ENCODE data around the gene SH3GL1. TPM values are rescaled to one million over a fixed set of nuclear protein-coding genes. Genes with fewer than 3 reads are reported as not detected.

The SH3GL1 gene
- total RNA-seq, 1 donor from 2014 or later, result 66.5 TPM

- TF ChIP-seq, protein P1, sequence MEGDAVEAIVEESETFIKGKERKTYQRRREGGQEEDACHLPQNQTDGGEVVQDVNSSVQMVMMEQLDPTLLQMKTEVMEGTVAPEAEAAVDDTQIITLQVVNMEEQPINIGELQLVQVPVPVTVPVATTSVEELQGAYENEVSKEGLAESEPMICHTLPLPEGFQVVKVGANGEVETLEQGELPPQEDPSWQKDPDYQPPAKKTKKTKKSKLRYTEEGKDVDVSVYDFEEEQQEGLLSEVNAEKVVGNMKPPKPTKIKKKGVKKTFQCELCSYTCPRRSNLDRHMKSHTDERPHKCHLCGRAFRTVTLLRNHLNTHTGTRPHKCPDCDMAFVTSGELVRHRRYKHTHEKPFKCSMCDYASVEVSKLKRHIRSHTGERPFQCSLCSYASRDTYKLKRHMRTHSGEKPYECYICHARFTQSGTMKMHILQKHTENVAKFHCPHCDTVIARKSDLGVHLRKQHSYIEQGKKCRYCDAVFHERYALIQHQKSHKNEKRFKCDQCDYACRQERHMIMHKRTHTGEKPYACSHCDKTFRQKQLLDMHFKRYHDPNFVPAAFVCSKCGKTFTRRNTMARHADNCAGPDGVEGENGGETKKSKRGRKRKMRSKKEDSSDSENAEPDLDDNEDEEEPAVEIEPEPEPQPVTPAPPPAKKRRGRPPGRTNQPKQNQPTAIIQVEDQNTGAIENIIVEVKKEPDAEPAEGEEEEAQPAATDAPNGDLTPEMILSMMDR (conservative IDR thresholded peaks at IDR 0.05; ENCODE audit: low read depth, low read length), result no peak
- H3K4me3 ChIP-seq (ENCODE audit: low read depth, low read length), result no peak overlapping the region
- DNase-seq (ENCODE audit: low read depth), result no peak
Observed at GRCh38 chr19:4446704-4447200, 46.4 kb upstream of the SH3GL1 start.

GRCh38 chr19:4445963-4446703 is 45.8 kb upstream of the SH3GL1 start:
- DNase-seq (ENCODE audit: low read depth), result no peak
- TF ChIP-seq, protein P1 (conservative IDR thresholded peaks at IDR 0.05; ENCODE audit: low read depth, low read length), result no peak

GRCh38 chr19:4444765-4445741 is 44.7 kb upstream of the SH3GL1 start:
- TF ChIP-seq, protein P1 (conservative IDR thresholded peaks at IDR 0.05; ENCODE audit: low read depth, low read length), result no peak
- H3K4me3 ChIP-seq (ENCODE audit: low read depth, low read length), result no peak overlapping the region
- no peak for DNase-seq (ENCODE audit: low read depth)

More at GRCh38 chr19:4445963-4446703, 45.8 kb upstream of the SH3GL1 start:
- no peak overlapping the region for H3K4me3 ChIP-seq (ENCODE audit: low read depth, low read length)

DNA sequence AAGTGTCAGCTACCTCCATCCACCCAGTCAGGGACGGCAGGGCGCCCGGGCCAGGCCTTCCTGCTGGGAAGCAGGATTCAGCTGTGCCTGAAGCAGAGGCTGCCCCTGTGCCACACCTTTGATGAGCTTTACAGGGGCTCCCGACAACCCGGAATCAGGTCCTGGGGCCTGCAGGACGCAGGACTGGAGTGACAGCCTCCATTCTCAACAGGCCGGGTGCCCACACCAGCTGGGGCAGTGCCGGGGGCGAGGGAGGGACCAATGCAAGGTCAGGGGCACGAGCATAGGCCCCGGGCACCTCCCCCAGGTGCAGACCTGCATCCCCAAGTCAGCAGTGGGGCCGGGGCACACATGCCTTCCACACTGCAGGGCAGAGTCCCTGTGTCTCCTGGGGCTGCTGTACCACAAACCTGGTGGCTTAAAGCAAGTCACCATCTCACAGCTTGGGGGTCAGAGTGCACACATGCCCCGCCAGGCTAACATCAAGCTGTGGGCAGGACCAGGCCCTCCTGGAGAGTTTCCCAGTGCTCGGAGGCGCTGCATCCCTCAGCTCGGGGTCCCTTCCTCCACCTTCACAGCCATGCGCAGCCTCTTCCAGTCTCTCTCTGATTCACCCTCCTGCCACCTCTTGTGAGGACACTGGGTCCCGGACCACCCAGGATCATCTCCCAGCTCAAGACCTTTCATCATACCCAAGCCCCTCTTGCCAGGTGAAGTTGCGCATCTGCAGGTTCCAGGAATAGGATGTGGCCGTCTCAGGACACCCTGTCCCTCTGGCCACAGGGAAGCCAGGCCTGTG is 43.8 kb upstream of the SH3GL1 start:
- no peak for DNase-seq (ENCODE audit: low read depth)
- TF ChIP-seq, protein P1 (conservative IDR thresholded peaks at IDR 0.05; ENCODE audit: low read depth, low read length), result no peak
- no peak overlapping the region for H3K4me3 ChIP-seq (ENCODE audit: low read depth, low read length)

DNA sequence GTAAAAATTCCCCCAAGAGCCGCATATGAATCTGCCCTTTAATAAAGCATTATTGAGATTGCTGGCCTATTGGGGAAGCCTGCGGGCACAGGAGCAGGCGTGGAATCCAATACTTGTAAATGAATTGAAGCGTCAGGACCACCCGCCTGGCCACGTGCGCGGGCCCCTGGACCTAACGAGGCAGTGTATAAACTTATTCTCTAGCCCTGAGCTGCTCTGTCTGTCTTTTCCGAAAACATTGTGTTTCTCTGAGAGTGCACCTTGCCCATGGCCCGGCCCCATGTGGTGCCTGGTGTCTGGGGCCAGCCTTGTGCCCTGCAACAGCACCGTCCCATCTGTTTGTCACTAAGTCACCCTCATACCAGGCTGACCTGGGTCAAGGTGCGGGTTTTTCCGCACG is 42.8 kb upstream of the SH3GL1 start:
- TF ChIP-seq, protein P1 (conservative IDR thresholded peaks at IDR 0.05; ENCODE audit: low read depth, low read length), result no peak
- no peak for DNase-seq (ENCODE audit: low read depth)
- H3K4me3 ChIP-seq (ENCODE audit: low read depth, low read length), result no peak overlapping the region

DNA sequence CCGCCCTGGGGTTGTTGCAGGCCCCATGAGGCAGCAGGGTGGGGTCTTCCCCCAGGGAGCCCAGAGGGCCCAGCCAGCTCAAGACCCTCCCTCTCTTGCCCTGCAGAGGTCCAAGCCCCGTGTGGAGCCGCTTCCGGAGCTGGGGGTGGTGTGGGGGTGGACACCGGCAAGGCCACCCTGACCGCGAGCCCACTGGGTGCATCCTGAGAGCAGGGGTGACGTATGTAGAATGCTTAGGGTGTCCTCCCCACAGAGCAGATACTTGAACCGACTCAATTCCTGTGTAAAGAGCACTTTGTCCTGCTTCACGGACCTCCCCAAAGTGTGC is 42.4 kb upstream of the SH3GL1 start:
- TF ChIP-seq, protein P1 (conservative IDR thresholded peaks at IDR 0.05; ENCODE audit: low read depth, low read length), result no peak
- DNase-seq (ENCODE audit: low read depth), result no peak
- H3K4me3 ChIP-seq (ENCODE audit: low read depth, low read length), result no peak overlapping the region
